ENCODE results near the gene ULBP3.

ULBP3 gene

DNA sequence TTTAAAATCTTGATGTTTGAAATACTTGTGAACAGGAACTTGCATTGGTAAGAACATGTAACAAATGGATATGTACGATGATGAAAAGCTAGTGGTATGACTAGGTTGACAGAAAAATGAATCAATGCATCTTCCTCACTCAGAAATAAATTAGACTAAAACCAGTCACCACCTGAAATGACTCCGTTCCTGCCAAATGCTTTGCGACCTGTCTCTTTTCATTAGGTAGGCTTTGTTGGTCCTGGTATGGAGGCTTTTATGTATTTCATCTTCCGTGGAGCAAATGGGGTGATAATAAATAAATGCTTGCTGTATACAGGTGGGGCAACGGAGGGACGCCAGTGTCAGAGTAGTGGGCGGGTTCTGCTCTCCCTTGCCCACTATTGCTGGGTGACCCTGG, 17.1 kb upstream of the ULBP3 start:
- Histone ChIP-seq H3K4me3 (ENCODE audit: insufficient read depth, low read length, poor library complexity, severe bottlenecking) (no peak overlapping the region), H3K27ac (ENCODE audit: low read depth, low read length) (no peak overlapping the region), H3F3A (ENCODE audit: insufficient read depth) (no peaks in the 10 kb centered on the region), H3K79me2 (ENCODE audit: insufficient read depth, low read length) (no peaks in the 10 kb centered on the region), H3K36me3 (ENCODE audit: low read length) (no peaks in the 10 kb centered on the region), H4K20me1 (ENCODE audit: low read depth, low read length) (no peaks in the 10 kb centered on the region), H3K27me3 (ENCODE audit: low read length) (0 out of 2 replicates have a peak, but pooled peaks cover 3% of the 10 kb centered on the region), H3K4me2 (ENCODE audit: low read depth, low read length, poor library complexity, severe bottlenecking) (no peak overlapping the region), H2AFZ (ENCODE audit: low read depth, low read length, severe bottlenecking) (no peak overlapping the region), H3K9ac (ENCODE audit: low read length) (no peak overlapping the region), H3K9me2 (replicated peaks; ENCODE audit: insufficient read depth, low read length) (no peaks in the 10 kb centered on the region), H3K9me3 (ENCODE audit: insufficient read depth, low read length) (no peaks in the 10 kb centered on the region)
- TF ChIP-seq, protein P1, sequence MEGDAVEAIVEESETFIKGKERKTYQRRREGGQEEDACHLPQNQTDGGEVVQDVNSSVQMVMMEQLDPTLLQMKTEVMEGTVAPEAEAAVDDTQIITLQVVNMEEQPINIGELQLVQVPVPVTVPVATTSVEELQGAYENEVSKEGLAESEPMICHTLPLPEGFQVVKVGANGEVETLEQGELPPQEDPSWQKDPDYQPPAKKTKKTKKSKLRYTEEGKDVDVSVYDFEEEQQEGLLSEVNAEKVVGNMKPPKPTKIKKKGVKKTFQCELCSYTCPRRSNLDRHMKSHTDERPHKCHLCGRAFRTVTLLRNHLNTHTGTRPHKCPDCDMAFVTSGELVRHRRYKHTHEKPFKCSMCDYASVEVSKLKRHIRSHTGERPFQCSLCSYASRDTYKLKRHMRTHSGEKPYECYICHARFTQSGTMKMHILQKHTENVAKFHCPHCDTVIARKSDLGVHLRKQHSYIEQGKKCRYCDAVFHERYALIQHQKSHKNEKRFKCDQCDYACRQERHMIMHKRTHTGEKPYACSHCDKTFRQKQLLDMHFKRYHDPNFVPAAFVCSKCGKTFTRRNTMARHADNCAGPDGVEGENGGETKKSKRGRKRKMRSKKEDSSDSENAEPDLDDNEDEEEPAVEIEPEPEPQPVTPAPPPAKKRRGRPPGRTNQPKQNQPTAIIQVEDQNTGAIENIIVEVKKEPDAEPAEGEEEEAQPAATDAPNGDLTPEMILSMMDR (IDR thresholded peaks at IDR 0.05; ENCODE audit: insufficient read depth, low read length, poor library complexity, severe bottlenecking) = no peak
- TF ChIP-seq EZH2phosphoT487 (conservative IDR thresholded peaks at IDR 0.05; ENCODE audit: low read length) = no peak

DNA sequence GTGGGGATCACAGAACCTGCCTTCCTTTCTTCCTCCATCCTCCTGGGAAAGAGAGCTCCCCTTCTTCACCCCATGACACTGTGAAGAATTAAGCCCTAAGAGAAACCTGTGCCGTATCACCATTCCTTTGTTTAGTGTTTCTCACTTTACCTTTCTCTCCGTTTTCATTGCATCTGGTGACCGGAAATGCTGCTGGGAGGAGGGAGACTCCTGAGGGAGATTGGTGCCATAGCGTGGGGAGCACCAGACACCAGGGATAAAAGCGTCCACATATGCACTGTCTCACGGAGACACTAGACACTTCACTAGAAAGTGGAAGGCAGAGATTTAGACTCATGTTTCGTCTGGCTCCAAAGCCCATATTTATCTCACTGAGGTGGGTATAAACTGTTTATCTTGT, 15.5 kb upstream of the ULBP3 start:
- Histone ChIP-seq H3K36me3 (ENCODE audit: low read length) (no peaks in the 10 kb centered on the region), H3K27ac (ENCODE audit: low read depth, low read length) (no peak overlapping the region)
- TF ChIP-seq, protein P1 (IDR thresholded peaks at IDR 0.05; ENCODE audit: insufficient read depth, low read length, poor library complexity, severe bottlenecking) = no peak
- TF ChIP-seq EZH2phosphoT487 (conservative IDR thresholded peaks at IDR 0.05; ENCODE audit: low read length) = no peak

DNA sequence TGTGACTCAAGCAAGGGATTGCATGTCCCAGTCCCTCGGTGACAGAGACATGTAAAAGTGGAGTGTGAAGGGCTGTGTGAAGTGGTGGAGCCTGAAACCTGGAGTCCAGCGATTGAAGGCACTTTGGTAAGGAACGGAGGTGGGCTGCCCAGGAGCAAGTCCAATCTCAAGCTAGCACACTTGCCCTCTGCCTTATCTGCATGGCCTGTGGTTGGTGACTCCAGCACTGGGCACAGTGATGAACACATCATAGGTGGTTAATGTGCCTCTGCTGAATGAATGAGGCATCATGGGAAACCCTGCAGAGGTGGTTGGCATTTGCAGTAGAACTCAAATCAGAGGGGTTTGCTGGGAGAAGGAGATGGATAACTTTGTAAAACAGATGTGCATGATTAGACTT, 14.9 kb upstream of the ULBP3 start:
- Histone ChIP-seq H3K4me2 (ENCODE audit: low read depth, low read length, poor library complexity, severe bottlenecking) (no peak overlapping the region), H3K9me2 (replicated peaks; ENCODE audit: insufficient read depth, low read length) (no peaks in the 10 kb centered on the region), H3K4me3 (ENCODE audit: insufficient read depth, low read length, poor library complexity, severe bottlenecking) (no peak overlapping the region), H3K27ac (ENCODE audit: low read depth, low read length) (no peak overlapping the region), H2AFZ (ENCODE audit: low read depth, low read length, severe bottlenecking) (no peak overlapping the region), H3K9me3 (ENCODE audit: insufficient read depth, low read length) (no peaks in the 10 kb centered on the region), H3K27me3 (ENCODE audit: low read length) (0 out of 2 replicates have a peak, but pooled peaks cover 3% of the 10 kb centered on the region), H4K20me1 (ENCODE audit: low read depth, low read length) (no peaks in the 10 kb centered on the region), H3K36me3 (ENCODE audit: low read length) (no peaks in the 10 kb centered on the region), H3F3A (ENCODE audit: insufficient read depth) (no peaks in the 10 kb centered on the region), H3K79me2 (ENCODE audit: insufficient read depth, low read length) (no peaks in the 10 kb centered on the region), H3K9ac (ENCODE audit: low read length) (no peak overlapping the region)
- TF ChIP-seq EZH2phosphoT487 (conservative IDR thresholded peaks at IDR 0.05; ENCODE audit: low read length) = no peak
- TF ChIP-seq, protein P1 (IDR thresholded peaks at IDR 0.05; ENCODE audit: insufficient read depth, low read length, poor library complexity, severe bottlenecking) = no peak

More for the DNA sequence above, 15.5 kb upstream of the ULBP3 start:
- Histone ChIP-seq H3K9ac (ENCODE audit: low read length) (no peak overlapping the region), H3K4me3 (ENCODE audit: insufficient read depth, low read length, poor library complexity, severe bottlenecking) (no peak overlapping the region), H3F3A (ENCODE audit: insufficient read depth) (no peaks in the 10 kb centered on the region), H3K9me3 (ENCODE audit: insufficient read depth, low read length) (no peaks in the 10 kb centered on the region), H3K9me2 (replicated peaks; ENCODE audit: insufficient read depth, low read length) (no peaks in the 10 kb centered on the region), H3K27me3 (ENCODE audit: low read length) (0 out of 2 replicates have a peak, but pooled peaks cover 3% of the 10 kb centered on the region), H2AFZ (ENCODE audit: low read depth, low read length, severe bottlenecking) (no peak overlapping the region), H4K20me1 (ENCODE audit: low read depth, low read length) (no peaks in the 10 kb centered on the region), H3K79me2 (ENCODE audit: insufficient read depth, low read length) (no peaks in the 10 kb centered on the region), H3K4me2 (ENCODE audit: low read depth, low read length, poor library complexity, severe bottlenecking) (no peak overlapping the region)
